GM12878 (cell line): ENCODE measurements around the gene IL33. TPM values are rescaled to one million over a fixed set of nuclear protein-coding genes. Genes with fewer than 3 reads are reported as not detected.

Experiments
- ATAC-seq: fragments of 200-7000 bp; cut with Tn5 transposase; 3 replicates; pipeline ENCODE4 v1.9.1; 2020; ENCODE audit warnings: mild to moderate bottlenecking, moderate library complexity
- BruUV-seq: library from RNA; stranded (reverse); fragments of 400-500 nt; replicated peaks from 2 replicates; lab custom pipeline; 2021; lab: Mats Ljungman, UMichigan
- CTCF ChIA-PET: fragments of 300-600 bp; sonication (Branson Sonifier 250); formaldehyde crosslinking; extraction: SDS; loops from one replicate; lab custom pipeline; 2021; ENCODE audit warnings: inconsistent platforms; lab: Yijun Ruan, JAX
- POLR2A ChIA-PET: fragments of 350-600 bp; formaldehyde crosslinking; extraction: SDS; loops from one replicate; lab custom pipeline; 2021; ENCODE audit warnings: inconsistent platforms; lab: Charles Lee
- RAD21 ChIA-PET: fragments of 300-600 bp; sonication (Branson Sonifier 250); formaldehyde crosslinking; loops from one replicate; lab custom pipeline; 2023; ENCODE audit warnings: antibody characterized with exemption; ENCODE audit not compliant: unreplicated experiment; lab: Charles Lee
- SMC1A ChIA-PET: fragments of 300-600 bp; sonication (Branson Sonifier 250); formaldehyde crosslinking; loops from one replicate; lab custom pipeline; 2023; ENCODE audit not compliant: unreplicated experiment, uncharacterized antibody; lab: Charles Lee
- DNase-seq: peaks from one replicate; pipeline ENCODE4 v3.0.0-alpha.2; 2011; ENCODE audit warnings: low read depth, low spot score
- FAIRE-seq: peaks from 3 replicates; lab custom pipeline; 2011; peaks lifted over from hg19 to GRCh38; lab: Jason Lieb, UNC
- H2AFZ ChIP-seq: 2 replicates; pipeline ENCODE4 v1.6.0; 2011; ENCODE audit warnings: low read depth, low read length, control low read depth; ENCODE audit not compliant: control insufficient read depth
- H3K27ac ChIP-seq: 2 replicates; pipeline ENCODE4 v1.5.1; 2011; ENCODE audit warnings: control low read depth; ENCODE audit not compliant: control insufficient read depth, insufficient read depth
- H3K27me3 ChIP-seq, 2 experiments: replicated peaks in 1 of 2; 2 replicates each; pipeline versions ENCODE4 v1.6.0 to v1.6.1; 2011; ENCODE audit warnings: low read length in 1 of 2; ENCODE audit not compliant: control insufficient read depth in 2 of 2, insufficient read depth in 2 of 2
- H3K36me3 ChIP-seq, 2 experiments: 2 replicates each; pipeline ENCODE4 v1.5.1; 2011; ENCODE audit warnings: low read length in 1 of 2; ENCODE audit not compliant: control insufficient read depth in 2 of 2, insufficient read depth in 2 of 2
- H3K4me1 ChIP-seq: 2 replicates; pipeline ENCODE4 v1.6.1; 2011; ENCODE audit warnings: mild to moderate bottlenecking, low read length, moderate library complexity, mixed read lengths; ENCODE audit not compliant: control insufficient read depth, insufficient read depth
- H3K4me2 ChIP-seq: 2 replicates; pipeline ENCODE4 v1.6.0; 2011; ENCODE audit warnings: control low read depth; ENCODE audit not compliant: control insufficient read depth, insufficient read depth
- H3K4me3 ChIP-seq: fragments of 200-600 bp; sonication (generic); 2 replicates; pipeline ENCODE4 v1.5.1; 2016
- H3K79me2 ChIP-seq: 2 replicates; pipeline ENCODE4 v1.6.0; 2011; ENCODE audit warnings: low read length; ENCODE audit not compliant: control insufficient read depth, insufficient read depth
- H3K9ac ChIP-seq: 2 replicates; pipeline ENCODE4 v1.8.0; 2011; ENCODE audit warnings: low read length, control low read depth, mixed read lengths; ENCODE audit not compliant: control insufficient read depth, insufficient read depth
- H3K9me3 ChIP-seq: replicated peaks from 3 replicates; pipeline ENCODE4 v1.5.1; 2011; ENCODE audit warnings: mild to moderate bottlenecking, low read length; ENCODE audit not compliant: control insufficient read depth, insufficient read depth
- H4K20me1 ChIP-seq: 2 replicates; pipeline ENCODE4 v1.6.0; 2011; ENCODE audit not compliant: control insufficient read depth, insufficient read depth
- ASH2L ChIP-seq: fragments of 300-600, 200-600 bp; sonication (generic); IDR thresholded peaks from 2 replicates; pipeline ENCODE4 v1.6.1; 2017; ENCODE audit warnings: low read depth, mild to moderate bottlenecking, borderline replicate concordance
- EP300 ChIP-seq, 2 experiments: fragments of 150-350 bp in 1 of 2; IDR thresholded peaks; 2 replicates each; pipeline ENCODE4 v1.6.1; 2011 to 2012; ENCODE audit warnings: low read depth in 2 of 2, low read length in 2 of 2, borderline replicate concordance in 1 of 2, improper control_type of control experiment in 1 of 2, inconsistent platforms in 1 of 2; ENCODE audit not compliant: control insufficient read depth in 1 of 2
- GABPA ChIP-seq: IDR thresholded peaks from 2 replicates; pipeline ENCODE4 v1.6.1; 2014; ENCODE audit warnings: antibody characterized with exemption, low read depth, mild to moderate bottlenecking, inconsistent platforms
- MTA3 ChIP-seq: IDR thresholded peaks from 2 replicates; pipeline ENCODE4 v1.6.1; 2012; ENCODE audit warnings: low read length, inconsistent platforms, borderline replicate concordance
- NFYA ChIP-seq: IDR thresholded peaks from 2 replicates; pipeline ENCODE4 v1.6.1; 2011; ENCODE audit warnings: low read depth, mild to moderate bottlenecking, low read length, improper control_type of control experiment, borderline replicate concordance
- SIX5 ChIP-seq: IDR thresholded peaks from 2 replicates; pipeline ENCODE4 v1.6.1; 2011; ENCODE audit warnings: mild to moderate bottlenecking, low read depth, low read length, moderate library complexity; ENCODE audit not compliant: severe bottlenecking
- SMAD5 ChIP-seq: IDR thresholded peaks from 2 replicates; pipeline ENCODE4 v1.6.1; 2016; ENCODE audit warnings: antibody characterized with exemption, low read depth
- SMC3 ChIP-seq: IDR thresholded peaks from 2 replicates; pipeline ENCODE4 v1.6.1; 2011; ENCODE audit warnings: low read length, improper control_type of control experiment, borderline replicate concordance
- SP1 ChIP-seq: IDR thresholded peaks from one replicate; pipeline ENCODE4 v1.6.1; 2011; ENCODE audit warnings: low read depth, low read length
- WRNIP1 ChIP-seq: IDR thresholded peaks from 2 replicates; pipeline ENCODE4 v1.6.1; 2011; ENCODE audit warnings: low read depth, low read length, improper control_type of control experiment, borderline replicate concordance
- WGBS: methylation state at CpG from one replicate; pipeline ENCODE4 v1.1.6; 2016; ENCODE audit warnings: low lambda C conversion rate; ENCODE audit not compliant: insufficient replicate concordance, insufficient coverage; ENCODE audit errors: missing lambda C conversion rate; 5-methylcytosine and 5-hydroxymethylcytosine counted together
- in situ Hi-C: fragments of 300-500 bp; cut with MboI; formaldehyde crosslinking; loops from 9 replicates; pipeline ENCODE4 v1.14.3; 2018; ENCODE audit warnings: mixed read lengths
- intact Hi-C: fragments of 100-400 bp; cut with micrococcal nuclease; formaldehyde crosslinking; loops from one replicate; pipeline ENCODE4 v1.14.2; 2022; ENCODE audit not compliant: unreplicated experiment
- polyA plus RNA-seq, 11 experiments: library from polyadenylated mRNA; depleted of rRNA in 4 of 11; unstranded in 6 of 11; stranded (reverse) in 5 of 11; fragments of >200 nt; fragmentation: Nextera tagmentation in 4 of 11; fragmentation: Illumina TruSeq in 1 of 11; extraction: Ambion mirVana in 4 of 11; extraction: Trizol in 1 of 11; gene quantifications; 1 replicate in 1 of 11; 2 replicates in 10 of 11; pipeline versions ENCODE4 v1.2.1 to v1.2.3, GENCODE V29; 2011 to 2016; ENCODE audit warnings: inconsistent platforms in 2 of 11, missing spikeins in 2 of 11, low read depth in 1 of 11
- total RNA-seq, 4 experiments: library from RNA; depleted of rRNA in 3 of 4; stranded (reverse); fragments of >200 nt in 3 of 4; fragmentation: Illumina TruSeq in 1 of 4; extraction: Trizol in 1 of 4; gene quantifications; 2 replicates each; pipeline versions ENCODE4 v1.2.1 to v1.2.3, GENCODE V29; 2013 to 2021
- TF ChIP-seq, protein P1 (sequence below): IDR thresholded peaks from 2 replicates; pipeline ENCODE4 v1.6.1; 2012; ENCODE audit warnings: low read depth, low read length, improper control_type of control experiment
- TF ChIP-seq, protein P2 (sequence below): IDR thresholded peaks from 2 replicates; pipeline ENCODE4 v1.6.1; 2012; ENCODE audit warnings: low read depth, low read length, improper control_type of control experiment
- TF ChIP-seq, protein P3 (sequence below): IDR thresholded peaks from 2 replicates; pipeline ENCODE4 v1.6.1; 2011; ENCODE audit warnings: low read depth, low read length, improper control_type of control experiment, borderline replicate concordance
- TF ChIP-seq, protein P4 (sequence below): fragments of 450-650 bp; formaldehyde crosslinking; IDR thresholded peaks from 2 replicates; pipeline ENCODE4 v1.4.0; 2020; ENCODE audit warnings: mild to moderate bottlenecking, moderate library complexity

IL33 gene
- total and polyA plus RNA-seq, 10 of the 15 experiments (the other 5 are each of a cell fraction or from before 2014, with no cell fraction given): not detected

DNA sequence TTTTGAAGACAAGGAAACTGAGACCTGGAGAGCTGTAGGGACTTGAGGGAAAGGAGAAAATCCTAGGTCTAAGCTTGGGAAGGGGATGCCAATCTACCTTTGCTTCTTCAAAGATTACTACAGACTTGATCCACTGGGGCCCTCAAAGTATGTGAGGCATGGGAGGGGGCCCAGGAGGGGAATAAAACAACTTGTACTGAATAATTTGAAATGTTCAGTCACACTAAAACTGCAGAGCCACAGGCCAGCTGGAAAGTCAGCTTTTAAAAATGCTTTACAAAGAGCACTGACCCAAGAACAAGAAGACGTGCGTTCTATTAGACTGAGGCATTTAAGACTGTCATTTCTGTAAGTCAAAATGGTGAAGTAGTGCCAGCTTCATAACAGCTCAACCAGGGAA is 13.6 kb downstream of the IL33 start:
- no peaks in the 10 kb centered on the region for H3K4me1 ChIP-seq
- no peak for DNase-seq
- POLR2A ChIA-PET: no interaction called here
- no peak overlapping the region for H2AFZ ChIP-seq
- CTCF ChIA-PET: no interaction called here
- H3K27ac ChIP-seq: no peak overlapping the region
- RAD21 ChIA-PET: no interaction called here
- intact Hi-C loops (no loop called here), in situ Hi-C loops (no loop called here)
- H3K9me3 ChIP-seq: no peaks in the 10 kb centered on the region
- 38% methylated on average over 2 of the region's 2 CpGs for WGBS
- H3K4me3 ChIP-seq: no peak overlapping the region
- H4K20me1 ChIP-seq: no peaks in the 10 kb centered on the region
- no peak overlapping the region for H3K4me2 ChIP-seq
- no peak overlapping the region for H3K9ac ChIP-seq
- H3K79me2 ChIP-seq: no peaks in the 10 kb centered on the region
- FAIRE-seq: no peak
- ATAC-seq: no peak
- SMC1A ChIA-PET: interaction anchor here (1.4 kb wide), 1 partner anchor 10 kb away, joined by 3 read pairs; no protein-coding TSS in a partner anchor
- no peaks in the 10 kb centered on the region; a peak in 1 of 4 replicates for H3K27me3 ChIP-seq
- BruUV-seq: no TSS peak
- no peaks in the 10 kb centered on the region for H3K36me3 ChIP-seq
- no peak for TF ChIP-seq SMC3
- TF ChIP-seq WRNIP1: no peak
- TF ChIP-seq, protein P1, sequence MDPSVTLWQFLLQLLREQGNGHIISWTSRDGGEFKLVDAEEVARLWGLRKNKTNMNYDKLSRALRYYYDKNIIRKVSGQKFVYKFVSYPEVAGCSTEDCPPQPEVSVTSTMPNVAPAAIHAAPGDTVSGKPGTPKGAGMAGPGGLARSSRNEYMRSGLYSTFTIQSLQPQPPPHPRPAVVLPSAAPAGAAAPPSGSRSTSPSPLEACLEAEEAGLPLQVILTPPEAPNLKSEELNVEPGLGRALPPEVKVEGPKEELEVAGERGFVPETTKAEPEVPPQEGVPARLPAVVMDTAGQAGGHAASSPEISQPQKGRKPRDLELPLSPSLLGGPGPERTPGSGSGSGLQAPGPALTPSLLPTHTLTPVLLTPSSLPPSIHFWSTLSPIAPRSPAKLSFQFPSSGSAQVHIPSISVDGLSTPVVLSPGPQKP: no peak
- TF ChIP-seq, protein P2, sequence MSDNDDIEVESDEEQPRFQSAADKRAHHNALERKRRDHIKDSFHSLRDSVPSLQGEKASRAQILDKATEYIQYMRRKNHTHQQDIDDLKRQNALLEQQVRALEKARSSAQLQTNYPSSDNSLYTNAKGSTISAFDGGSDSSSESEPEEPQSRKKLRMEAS: no peak
- no peak for TF ChIP-seq GABPA
- TF ChIP-seq, protein P3, sequence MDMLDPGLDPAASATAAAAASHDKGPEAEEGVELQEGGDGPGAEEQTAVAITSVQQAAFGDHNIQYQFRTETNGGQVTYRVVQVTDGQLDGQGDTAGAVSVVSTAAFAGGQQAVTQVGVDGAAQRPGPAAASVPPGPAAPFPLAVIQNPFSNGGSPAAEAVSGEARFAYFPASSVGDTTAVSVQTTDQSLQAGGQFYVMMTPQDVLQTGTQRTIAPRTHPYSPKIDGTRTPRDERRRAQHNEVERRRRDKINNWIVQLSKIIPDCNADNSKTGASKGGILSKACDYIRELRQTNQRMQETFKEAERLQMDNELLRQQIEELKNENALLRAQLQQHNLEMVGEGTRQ: no peak
- TF ChIP-seq SP1: no peak
- no peak for TF ChIP-seq SMAD5
- TF ChIP-seq EP300 (IDR thresholded peaks at IDR 0.05; ENCODE audit: borderline replicate concordance in 1 of 2, control insufficient read depth in 1 of 2, low read depth in 2 of 2, low read length in 2 of 2): no peak
- TF ChIP-seq MTA3: no peak
- no peak for TF ChIP-seq NFYA
- TF ChIP-seq, protein P4, sequence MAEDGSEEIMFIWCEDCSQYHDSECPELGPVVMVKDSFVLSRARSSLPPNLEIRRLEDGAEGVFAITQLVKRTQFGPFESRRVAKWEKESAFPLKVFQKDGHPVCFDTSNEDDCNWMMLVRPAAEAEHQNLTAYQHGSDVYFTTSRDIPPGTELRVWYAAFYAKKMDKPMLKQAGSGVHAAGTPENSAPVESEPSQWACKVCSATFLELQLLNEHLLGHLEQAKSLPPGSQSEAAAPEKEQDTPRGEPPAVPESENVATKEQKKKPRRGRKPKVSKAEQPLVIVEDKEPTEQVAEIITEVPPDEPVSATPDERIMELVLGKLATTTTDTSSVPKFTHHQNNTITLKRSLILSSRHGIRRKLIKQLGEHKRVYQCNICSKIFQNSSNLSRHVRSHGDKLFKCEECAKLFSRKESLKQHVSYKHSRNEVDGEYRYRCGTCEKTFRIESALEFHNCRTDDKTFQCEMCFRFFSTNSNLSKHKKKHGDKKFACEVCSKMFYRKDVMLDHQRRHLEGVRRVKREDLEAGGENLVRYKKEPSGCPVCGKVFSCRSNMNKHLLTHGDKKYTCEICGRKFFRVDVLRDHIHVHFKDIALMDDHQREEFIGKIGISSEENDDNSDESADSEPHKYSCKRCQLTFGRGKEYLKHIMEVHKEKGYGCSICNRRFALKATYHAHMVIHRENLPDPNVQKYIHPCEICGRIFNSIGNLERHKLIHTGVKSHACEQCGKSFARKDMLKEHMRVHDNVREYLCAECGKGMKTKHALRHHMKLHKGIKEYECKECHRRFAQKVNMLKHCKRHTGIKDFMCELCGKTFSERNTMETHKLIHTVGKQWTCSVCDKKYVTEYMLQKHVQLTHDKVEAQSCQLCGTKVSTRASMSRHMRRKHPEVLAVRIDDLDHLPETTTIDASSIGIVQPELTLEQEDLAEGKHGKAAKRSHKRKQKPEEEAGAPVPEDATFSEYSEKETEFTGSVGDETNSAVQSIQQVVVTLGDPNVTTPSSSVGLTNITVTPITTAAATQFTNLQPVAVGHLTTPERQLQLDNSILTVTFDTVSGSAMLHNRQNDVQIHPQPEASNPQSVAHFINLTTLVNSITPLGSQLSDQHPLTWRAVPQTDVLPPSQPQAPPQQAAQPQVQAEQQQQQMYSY (CRISPR knock-in tag): no peak
- no peak for TF ChIP-seq ASH2L
- no peak for TF ChIP-seq SIX5
